Tibial nerve (tissue), 4 donors: ENCODE results near the gene PIN1. TPM values are rescaled to one million over a fixed set of nuclear protein-coding genes. Genes with fewer than 3 reads are reported as not detected.

Experiments used
- DNase-seq, 2 donors: peaks; one replicate each; pipeline ENCODE4 v3.0.0-alpha.2; 2019; ENCODE audit warnings: low spot score in 2 of 2
- H3K27ac ChIP-seq, 4 donors: fragments of 200-600 bp; sonication (generic) in 3 of 4; one replicate each; pipeline ENCODE4 v1.5.1; 2017 to 2019; ENCODE audit warnings: mild to moderate bottlenecking in 1 of 4
- H3K27me3 ChIP-seq, 2 donors: fragments of 200-600 bp; sonication (generic) in 1 of 2; one replicate each; pipeline versions ENCODE4 v1.5.1 to v1.6.0; 2017 to 2019
- H3K36me3 ChIP-seq, 3 donors: fragments of 200-600 bp; sonication (generic); one replicate each; pipeline ENCODE4 v1.5.1; 2018 to 2019
- H3K4me1 ChIP-seq, 4 donors: fragments of 200-600 bp; sonication (generic) in 3 of 4; one replicate each; pipeline ENCODE4 v1.5.1; 2017 to 2019
- H3K4me3 ChIP-seq, 4 donors: fragments of 200-600 bp; sonication (generic) in 3 of 4; one replicate each; pipeline ENCODE4 v1.5.1; 2017 to 2019; ENCODE audit warnings: mild to moderate bottlenecking in 1 of 4, moderate library complexity in 1 of 4
- H3K9me3 ChIP-seq, 4 donors: fragments of 200-600 bp; sonication (generic) in 3 of 4; one replicate each; pipeline ENCODE4 v1.5.1; 2017 to 2019
- EP300 ChIP-seq, 2 donors: sonication (generic); formaldehyde crosslinking; IDR thresholded peaks; one replicate each; pipeline ENCODE4 v1.6.1; 2017; ENCODE audit warnings: antibody characterized with exemption in 2 of 2, mild to moderate bottlenecking in 1 of 2
- POLR2A ChIP-seq, 2 donors: fragments of 450-650 bp; IDR thresholded peaks; one replicate each; pipeline ENCODE4 v1.6.1; 2017; ENCODE audit warnings: antibody characterized with exemption in 2 of 2, mild to moderate bottlenecking in 2 of 2, moderate library complexity in 2 of 2
- WGBS, 2 donors: methylation state at CpG; one replicate each; pipeline ENCODE4 v1.1.5; 2018; 5-methylcytosine and 5-hydroxymethylcytosine counted together
- total RNA-seq, 4 donors: library from RNA; depleted of rRNA; stranded (reverse); fragments of >200 nt; gene quantifications; one replicate each; pipeline ENCODE4 v1.1.0, GENCODE V29; 2016
- TF ChIP-seq, protein P1 (sequence below), 5 experiments: fragments of 200-600 bp in 3 of 5; fragments of 450-650 bp in 2 of 5; sonication (generic) in 3 of 5; IDR thresholded peaks; one replicate each; pipeline ENCODE4 v1.5.1; 2016 to 2019; ENCODE audit warnings: antibody characterized with exemption in 5 of 5, mild to moderate bottlenecking in 3 of 5, moderate library complexity in 2 of 5

Gene PIN1
- total RNA-seq, 4 donors from 2014 or later: 90.6 to 124 (median 103) TPM

DNA sequence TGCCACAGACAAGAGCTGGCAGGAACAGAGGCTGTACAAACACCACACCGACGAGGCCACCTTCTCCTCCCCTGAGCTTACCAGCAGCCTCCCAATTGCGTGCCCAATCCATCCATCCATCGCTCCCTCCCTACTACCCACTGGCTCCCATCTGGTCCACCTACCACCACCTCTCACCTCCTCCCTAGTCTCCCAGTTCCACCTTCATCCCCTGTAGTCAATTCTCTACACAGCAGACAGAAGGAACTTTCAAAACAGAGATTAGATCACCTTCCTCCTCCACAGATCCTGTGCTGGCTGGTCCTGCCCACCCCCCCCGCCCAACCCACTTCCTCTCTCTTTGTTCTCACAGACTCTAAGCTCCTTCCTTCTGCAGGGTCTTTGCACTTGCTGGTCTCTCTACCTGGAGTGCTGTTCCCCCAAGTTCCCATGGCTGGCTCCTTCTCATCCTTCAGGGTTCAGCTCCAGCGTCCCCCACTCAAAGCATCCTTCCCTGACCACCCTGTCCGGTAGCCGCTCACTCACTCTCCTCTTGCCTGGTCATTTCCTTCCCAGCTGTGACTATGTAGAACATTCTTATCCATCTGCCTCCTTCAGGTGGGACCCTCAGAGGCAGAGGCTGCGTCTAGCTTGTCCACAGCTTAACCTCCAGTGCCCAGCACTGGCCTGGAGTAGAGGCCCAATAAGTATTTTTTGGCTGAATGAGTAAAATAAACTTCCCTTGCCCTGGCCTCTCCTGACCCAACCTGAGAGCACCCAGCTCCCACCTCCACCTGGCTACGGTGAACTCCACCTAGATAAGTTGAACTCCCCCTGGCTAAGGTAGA lies 23.0 kb downstream of the PIN1 start:
- 87% methylated on average over 10 of the region's 10 CpGs for WGBS, 2 donors
- TF ChIP-seq EP300 (IDR thresholded peaks at IDR 0.05) (no peak), POLR2A (IDR thresholded peaks at IDR 0.05) (no peak)
- TF ChIP-seq, protein P1, sequence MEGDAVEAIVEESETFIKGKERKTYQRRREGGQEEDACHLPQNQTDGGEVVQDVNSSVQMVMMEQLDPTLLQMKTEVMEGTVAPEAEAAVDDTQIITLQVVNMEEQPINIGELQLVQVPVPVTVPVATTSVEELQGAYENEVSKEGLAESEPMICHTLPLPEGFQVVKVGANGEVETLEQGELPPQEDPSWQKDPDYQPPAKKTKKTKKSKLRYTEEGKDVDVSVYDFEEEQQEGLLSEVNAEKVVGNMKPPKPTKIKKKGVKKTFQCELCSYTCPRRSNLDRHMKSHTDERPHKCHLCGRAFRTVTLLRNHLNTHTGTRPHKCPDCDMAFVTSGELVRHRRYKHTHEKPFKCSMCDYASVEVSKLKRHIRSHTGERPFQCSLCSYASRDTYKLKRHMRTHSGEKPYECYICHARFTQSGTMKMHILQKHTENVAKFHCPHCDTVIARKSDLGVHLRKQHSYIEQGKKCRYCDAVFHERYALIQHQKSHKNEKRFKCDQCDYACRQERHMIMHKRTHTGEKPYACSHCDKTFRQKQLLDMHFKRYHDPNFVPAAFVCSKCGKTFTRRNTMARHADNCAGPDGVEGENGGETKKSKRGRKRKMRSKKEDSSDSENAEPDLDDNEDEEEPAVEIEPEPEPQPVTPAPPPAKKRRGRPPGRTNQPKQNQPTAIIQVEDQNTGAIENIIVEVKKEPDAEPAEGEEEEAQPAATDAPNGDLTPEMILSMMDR (IDR thresholded peaks at IDR 0.05): no peak
- DNase-seq: no peak
- Histone ChIP-seq H3K4me3 (no peak overlapping the region), H3K27me3 (no peaks in the 10 kb centered on the region), H3K36me3 (peaks cover 0 to 16% (median 0%) of the 10 kb centered on the region in 3 donors), H3K4me1 (peaks cover 0 to 3% (median 0%) of the 10 kb centered on the region in 4 donors), H3K9me3 (no peaks in the 10 kb centered on the region), H3K27ac (peak overlapping the region in 1 of 4 donors; percentile 34)

DNA sequence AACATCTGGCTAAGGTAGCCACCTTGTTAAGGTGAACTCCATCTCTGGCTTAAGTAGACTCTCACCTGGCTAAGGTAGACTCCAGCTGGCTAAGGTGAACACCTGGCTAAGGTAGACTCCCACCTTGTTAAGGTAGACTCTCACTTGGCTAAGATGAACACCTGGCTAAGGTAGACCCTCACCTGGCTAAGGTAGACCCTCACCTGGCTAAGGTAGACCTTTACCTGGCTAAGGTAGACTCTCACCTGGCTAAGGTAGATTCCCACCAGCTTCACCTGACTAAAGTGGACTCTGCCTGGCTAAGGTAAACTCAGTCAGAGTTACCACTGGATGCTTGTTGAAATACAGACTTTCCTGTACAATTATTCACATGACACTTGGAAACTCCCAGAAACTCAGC lies 23.6 kb downstream of the PIN1 start:
- Histone ChIP-seq H3K27me3 (no peaks in the 10 kb centered on the region), H3K27ac (no peak overlapping the region), H3K4me1 (no peaks in the 10 kb centered on the region), H3K4me3 (no peak overlapping the region), H3K36me3 (peaks cover 0 to 16% (median 0%) of the 10 kb centered on the region in 3 donors), H3K9me3 (no peaks in the 10 kb centered on the region)
- no peak for DNase-seq
- no peak for TF ChIP-seq POLR2A (IDR thresholded peaks at IDR 0.05)
- TF ChIP-seq, protein P1 (IDR thresholded peaks at IDR 0.05): no peak
- TF ChIP-seq EP300 (IDR thresholded peaks at IDR 0.05): no peak

DNA sequence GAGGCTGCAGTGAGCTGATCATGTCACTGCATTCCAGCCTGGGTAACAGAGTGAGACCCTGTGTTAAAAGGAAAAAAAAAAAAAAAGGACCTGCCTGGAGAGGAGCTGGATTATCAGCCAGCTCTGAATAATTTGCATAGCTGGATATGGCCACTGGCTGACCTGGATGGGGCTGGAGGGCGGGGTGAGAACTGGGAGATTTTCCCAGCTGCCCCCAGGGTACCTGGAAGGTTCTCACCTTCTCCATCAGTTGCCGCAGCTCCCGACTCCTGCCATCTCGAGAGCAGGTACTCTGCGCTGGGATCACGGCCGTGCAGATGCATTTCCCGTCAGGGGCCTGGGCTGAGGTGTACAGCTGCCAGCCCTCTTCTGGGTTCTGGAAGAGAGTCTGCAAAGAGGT lies 25.3 kb downstream of the PIN1 start:
- no peaks in the 10 kb centered on the region for H3K4me1 ChIP-seq
- 77 to 88% methylated on average over 8 of the region's 8 CpGs for WGBS, 2 donors
- TF ChIP-seq EP300 (IDR thresholded peaks at IDR 0.05): no peak
- TF ChIP-seq, protein P1 (IDR thresholded peaks at IDR 0.05): no peak
- TF ChIP-seq POLR2A (IDR thresholded peaks at IDR 0.05): no peak
- H3K36me3 ChIP-seq: peaks cover 0 to 8% (median 0%) of the 10 kb centered on the region in 3 donors
- H3K4me3 ChIP-seq: no peak overlapping the region
- no peak for DNase-seq
- no peak overlapping the region for H3K27ac ChIP-seq
- no peaks in the 10 kb centered on the region for H3K27me3 ChIP-seq
- no peaks in the 10 kb centered on the region for H3K9me3 ChIP-seq

DNA sequence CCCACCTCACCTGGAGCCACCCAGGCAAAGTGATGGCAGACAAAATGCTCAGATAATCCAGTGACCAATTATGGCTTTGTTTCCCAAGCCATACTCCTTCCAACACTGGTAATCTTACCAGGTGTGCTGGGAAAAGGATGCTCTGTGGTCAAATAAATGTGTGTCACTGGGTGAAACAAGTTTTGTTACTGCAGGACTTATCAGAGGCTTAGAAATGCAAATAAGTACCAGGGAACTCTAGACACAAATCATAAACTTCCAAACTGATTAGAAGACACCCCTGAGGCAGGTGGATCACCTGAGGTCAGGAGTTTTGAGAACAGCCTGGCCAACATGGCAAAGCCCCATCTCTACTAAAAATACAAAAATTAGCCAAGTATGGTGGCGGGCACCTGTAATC lies 26.4 kb downstream of the PIN1 start:
- no peak overlapping the region for H3K27ac ChIP-seq
- TF ChIP-seq, protein P1 (IDR thresholded peaks at IDR 0.05): no peak
- TF ChIP-seq EP300 (IDR thresholded peaks at IDR 0.05) (no peak), POLR2A (IDR thresholded peaks at IDR 0.05) (no peak)
- H3K9me3 ChIP-seq: no peaks in the 10 kb centered on the region
- H3K4me1 ChIP-seq: no peaks in the 10 kb centered on the region
- peaks cover 0 to 8% (median 0%) of the 10 kb centered on the region in 3 donors for H3K36me3 ChIP-seq
- no peak overlapping the region for H3K4me3 ChIP-seq
- no peaks in the 10 kb centered on the region for H3K27me3 ChIP-seq
- no peak for DNase-seq
- WGBS, 2 donors: 96 to 100% methylated on average over 1 of the region's 1 CpG

DNA sequence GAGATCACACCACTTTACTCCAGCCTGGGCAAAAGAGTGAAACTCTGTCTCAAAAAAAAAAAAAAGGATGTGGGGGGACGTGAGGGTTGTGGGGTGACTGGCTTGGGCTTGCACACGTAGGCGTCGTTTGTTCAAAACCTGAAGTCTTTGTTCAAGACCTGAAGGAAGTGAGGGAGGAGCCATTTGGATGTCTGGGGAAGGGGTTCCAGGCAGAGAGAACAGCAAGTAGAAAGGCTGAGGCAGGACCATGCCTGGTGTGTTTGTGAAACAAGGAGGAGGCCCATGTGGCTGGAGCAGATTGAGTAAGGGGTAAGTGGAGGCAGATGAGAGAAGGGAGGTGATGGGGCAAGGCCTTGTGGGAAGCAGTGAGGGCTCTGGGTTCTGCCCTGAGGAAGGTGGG lies 27.8 kb downstream of the PIN1 start:
- H3K27ac ChIP-seq: no peak overlapping the region
- WGBS, 2 donors: 73 to 80% methylated on average over 4 of the region's 4 CpGs

More for the DNA sequence above, 27.8 kb downstream of the PIN1 start:
- H3K36me3 ChIP-seq: peaks cover 0 to under 1% (median 0%) of the 10 kb centered on the region in 3 donors
- DNase-seq: no peak
- TF ChIP-seq EP300 (IDR thresholded peaks at IDR 0.05) (no peak), POLR2A (IDR thresholded peaks at IDR 0.05) (no peak)
- TF ChIP-seq, protein P1 (IDR thresholded peaks at IDR 0.05): no peak
- no peaks in the 10 kb centered on the region for H3K4me1 ChIP-seq
- no peaks in the 10 kb centered on the region for H3K27me3 ChIP-seq
- no peak overlapping the region for H3K4me3 ChIP-seq
- H3K9me3 ChIP-seq: no peaks in the 10 kb centered on the region
